Measurements from ENCODE around the gene WWOX.

WWOX gene

DNA sequence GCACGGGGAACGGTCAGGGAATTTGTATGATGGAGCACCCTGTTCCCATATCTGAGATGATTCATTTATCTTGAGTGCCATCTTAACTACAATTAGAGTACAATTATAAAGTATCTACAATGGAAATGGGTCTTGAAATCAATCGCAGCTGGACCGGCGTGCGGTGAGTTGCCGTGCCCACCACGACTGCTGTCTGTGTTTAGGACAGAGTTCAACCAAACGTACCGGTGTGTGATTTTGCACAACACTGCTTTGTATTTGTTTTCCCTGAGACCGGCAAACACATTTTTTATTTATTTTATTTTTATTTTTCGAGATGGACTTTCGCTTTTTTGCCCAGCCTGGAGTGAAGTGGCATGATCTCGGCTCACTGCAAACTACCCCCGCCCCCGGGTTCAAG is 457.0 kb downstream of the WWOX start:
- Histone ChIP-seq H3K4me1 (ENCODE audit: control insufficient read depth, low read depth, low read length) (peaks cover 7% of the 10 kb centered on the region), H2AK5ac (ENCODE audit: low read length) (no peak overlapping the region), H3K4me2 (ENCODE audit: low read length) (no peak overlapping the region), H3K27me3 (ENCODE audit: insufficient read depth, low read length, poor library complexity) (no peaks in the 10 kb centered on the region), H3K4ac (ENCODE audit: low read depth, low read length) (no peak overlapping the region), H3K9ac (ENCODE audit: low read length) (no peak overlapping the region), H2BK15ac (replicated peaks; ENCODE audit: low read depth) (no peak overlapping the region), H3K79me1 (ENCODE audit: low read length) (no peaks in the 10 kb centered on the region), H3K27ac (ENCODE audit: low read depth, low read length) (no peak overlapping the region), H3K79me2 (ENCODE audit: control insufficient read depth, insufficient read depth, low read length) (no peaks in the 10 kb centered on the region), H3K36me3 (ENCODE audit: control insufficient read depth, insufficient read depth, low read length) (no peaks in the 10 kb centered on the region), H3K56ac (ENCODE audit: low read length) (no peak overlapping the region), H2BK120ac (ENCODE audit: low read depth, low read length) (no peak overlapping the region), H3K23ac (ENCODE audit: low read length) (no peak overlapping the region), H3K18ac (ENCODE audit: low read length) (no peak overlapping the region), H4K5ac (ENCODE audit: low read length) (no peak overlapping the region), H4K8ac (ENCODE audit: low read depth, low read length) (no peak overlapping the region), H2BK5ac (ENCODE audit: low read length) (no peak overlapping the region), H3K4me3 (ENCODE audit: low read length) (no peak overlapping the region)
- WGBS (ENCODE audit: extremely low coverage, insufficient coverage, low lambda C conversion rate), result no CpG with 5 or more reads among the region's 16 CpGs
- DNase-seq, result no peak

GRCh38 chr16:78560997-78561396 is 461.5 kb downstream of the WWOX start:
- DNase-seq, result no peak
- Histone ChIP-seq H3K18ac (ENCODE audit: low read length) (no peak overlapping the region), H2BK15ac (replicated peaks; ENCODE audit: low read depth) (no peak overlapping the region), H4K5ac (ENCODE audit: low read length) (no peak overlapping the region), H3K4me3 (ENCODE audit: low read length) (no peak overlapping the region), H3K4me2 (ENCODE audit: low read length) (no peak overlapping the region), H3K27me3 (ENCODE audit: insufficient read depth, low read length, poor library complexity) (no peaks in the 10 kb centered on the region), H2AK5ac (ENCODE audit: low read length) (no peak overlapping the region), H3K36me3 (ENCODE audit: control insufficient read depth, insufficient read depth, low read length) (no peaks in the 10 kb centered on the region), H3K4me1 (ENCODE audit: control insufficient read depth, low read depth, low read length) (no peaks in the 10 kb centered on the region), H3K4ac (ENCODE audit: low read depth, low read length) (no peak overlapping the region), H3K9ac (ENCODE audit: low read length) (no peak overlapping the region), H3K56ac (ENCODE audit: low read length) (no peak overlapping the region), H3K79me2 (ENCODE audit: control insufficient read depth, insufficient read depth, low read length) (no peaks in the 10 kb centered on the region), H3K23ac (ENCODE audit: low read length) (no peak overlapping the region), H4K8ac (ENCODE audit: low read depth, low read length) (no peak overlapping the region), H3K27ac (ENCODE audit: low read depth, low read length) (no peak overlapping the region), H2BK5ac (ENCODE audit: low read length) (no peak overlapping the region), H2BK120ac (ENCODE audit: low read depth, low read length) (no peak overlapping the region), H3K79me1 (ENCODE audit: low read length) (no peaks in the 10 kb centered on the region)
- no CpG with 5 or more reads among the region's 1 CpG for WGBS (ENCODE audit: extremely low coverage, insufficient coverage, low lambda C conversion rate)

DNA sequence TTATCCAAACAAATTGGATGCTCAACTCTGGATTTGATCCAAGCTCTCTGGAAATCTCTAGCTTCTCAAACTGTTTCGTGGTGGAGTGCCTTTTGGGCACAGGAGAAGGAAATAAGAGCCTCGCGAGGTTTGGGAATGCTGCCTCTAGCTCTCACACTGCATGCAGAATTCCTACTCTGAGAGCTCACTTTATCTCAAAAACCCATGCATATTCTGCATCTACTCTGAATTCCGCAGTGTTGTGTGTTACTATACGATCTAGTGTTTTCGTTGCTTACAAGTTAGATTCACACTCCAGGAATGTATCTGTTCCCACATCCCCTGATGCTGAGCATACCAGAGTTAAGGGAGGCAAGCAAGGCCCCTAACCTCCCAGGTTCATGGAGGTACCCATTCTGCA is 462.7 kb downstream of the WWOX start:
- Histone ChIP-seq H3K4me1 (ENCODE audit: control insufficient read depth, low read depth, low read length) (no peaks in the 10 kb centered on the region), H3K79me1 (ENCODE audit: low read length) (no peaks in the 10 kb centered on the region), H3K18ac (ENCODE audit: low read length) (no peak overlapping the region), H2BK120ac (ENCODE audit: low read depth, low read length) (no peak overlapping the region), H3K36me3 (ENCODE audit: control insufficient read depth, insufficient read depth, low read length) (no peaks in the 10 kb centered on the region), H3K23ac (ENCODE audit: low read length) (no peak overlapping the region), H4K5ac (ENCODE audit: low read length) (no peak overlapping the region), H2AK5ac (ENCODE audit: low read length) (no peak overlapping the region), H2BK15ac (replicated peaks; ENCODE audit: low read depth) (no peak overlapping the region), H2BK5ac (ENCODE audit: low read length) (no peak overlapping the region), H3K4me2 (ENCODE audit: low read length) (no peak overlapping the region), H3K56ac (ENCODE audit: low read length) (no peak overlapping the region), H3K4ac (ENCODE audit: low read depth, low read length) (no peak overlapping the region), H3K27ac (ENCODE audit: low read depth, low read length) (no peak overlapping the region), H3K4me3 (ENCODE audit: low read length) (no peak overlapping the region), H4K8ac (ENCODE audit: low read depth, low read length) (no peak overlapping the region), H3K27me3 (ENCODE audit: insufficient read depth, low read length, poor library complexity) (no peaks in the 10 kb centered on the region), H3K9ac (ENCODE audit: low read length) (no peak overlapping the region), H3K79me2 (ENCODE audit: control insufficient read depth, insufficient read depth, low read length) (no peaks in the 10 kb centered on the region)
- WGBS (ENCODE audit: extremely low coverage, insufficient coverage, low lambda C conversion rate), result no CpG with 5 or more reads among the region's 6 CpGs
- no peak for DNase-seq

DNA sequence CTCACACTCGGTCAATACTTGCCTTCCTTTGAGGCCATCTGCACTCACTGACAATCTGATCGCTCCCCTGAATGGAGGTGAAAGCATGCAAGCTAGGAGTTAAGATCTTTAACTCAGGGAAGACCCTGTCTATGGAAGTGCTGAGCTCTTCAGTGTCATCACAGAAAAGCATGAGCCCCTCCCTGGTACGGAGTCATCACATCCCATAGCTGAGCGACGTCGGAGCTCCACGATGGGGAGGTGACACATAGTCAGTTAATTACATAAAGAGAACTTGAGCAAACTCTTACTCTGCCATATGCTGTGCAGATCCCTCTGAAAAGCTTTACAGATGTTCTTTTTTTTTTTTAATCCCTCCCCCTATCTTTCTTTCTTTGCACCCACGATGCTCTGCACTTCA is 463.2 kb downstream of the WWOX start:
- no peak overlapping the region for H2BK15ac ChIP-seq (replicated peaks; ENCODE audit: low read depth)
- DNase-seq, result no peak
- H3K4me3 ChIP-seq (ENCODE audit: low read length), result no peak overlapping the region
- H3K23ac ChIP-seq (ENCODE audit: low read length), result no peak overlapping the region
- no peak overlapping the region for H3K27ac ChIP-seq (ENCODE audit: low read depth, low read length)
- no peak overlapping the region for H2BK5ac ChIP-seq (ENCODE audit: low read length)
- H2AK5ac ChIP-seq (ENCODE audit: low read length), result no peak overlapping the region
- H3K4me2 ChIP-seq (ENCODE audit: low read length), result no peak overlapping the region
- H2BK120ac ChIP-seq (ENCODE audit: low read depth, low read length), result no peak overlapping the region
- no peak overlapping the region for H4K8ac ChIP-seq (ENCODE audit: low read depth, low read length)
- no peak overlapping the region for H3K18ac ChIP-seq (ENCODE audit: low read length)
- WGBS (ENCODE audit: extremely low coverage, insufficient coverage, low lambda C conversion rate), result no CpG with 5 or more reads among the region's 8 CpGs
- H3K4me1 ChIP-seq (ENCODE audit: control insufficient read depth, low read depth, low read length), result no peaks in the 10 kb centered on the region
- H3K4ac ChIP-seq (ENCODE audit: low read depth, low read length), result no peak overlapping the region
- no peaks in the 10 kb centered on the region for H3K36me3 ChIP-seq (ENCODE audit: control insufficient read depth, insufficient read depth, low read length)
- H3K27me3 ChIP-seq (ENCODE audit: insufficient read depth, low read length, poor library complexity), result no peaks in the 10 kb centered on the region
- H3K9ac ChIP-seq (ENCODE audit: low read length), result no peak overlapping the region
- no peaks in the 10 kb centered on the region for H3K79me2 ChIP-seq (ENCODE audit: control insufficient read depth, insufficient read depth, low read length)
- no peak overlapping the region for H3K56ac ChIP-seq (ENCODE audit: low read length)
- no peak overlapping the region for H4K5ac ChIP-seq (ENCODE audit: low read length)
- H3K79me1 ChIP-seq (ENCODE audit: low read length), result no peaks in the 10 kb centered on the region

- no peak overlapping the region for H2BK15ac ChIP-seq (replicated peaks; ENCODE audit: low read depth)
- no CpG with 5 or more reads among the region's 7 CpGs for WGBS (ENCODE audit: extremely low coverage, insufficient coverage, low lambda C conversion rate)
- no peak overlapping the region for H3K4me2 ChIP-seq (ENCODE audit: low read length)
- H3K23ac ChIP-seq (ENCODE audit: low read length), result no peak overlapping the region
- no peaks in the 10 kb centered on the region for H3K4me1 ChIP-seq (ENCODE audit: control insufficient read depth, low read depth, low read length)
- no peaks in the 10 kb centered on the region for H3K36me3 ChIP-seq (ENCODE audit: control insufficient read depth, insufficient read depth, low read length)
- no peak for DNase-seq
- H3K9ac ChIP-seq (ENCODE audit: low read length), result no peak overlapping the region
- H4K8ac ChIP-seq (ENCODE audit: low read depth, low read length), result no peak overlapping the region
- H3K4me3 ChIP-seq (ENCODE audit: low read length), result no peak overlapping the region
- no peak overlapping the region for H2AK5ac ChIP-seq (ENCODE audit: low read length)
- no peaks in the 10 kb centered on the region for H3K79me1 ChIP-seq (ENCODE audit: low read length)
- H3K79me2 ChIP-seq (ENCODE audit: control insufficient read depth, insufficient read depth, low read length), result no peaks in the 10 kb centered on the region
- H3K27me3 ChIP-seq (ENCODE audit: insufficient read depth, low read length, poor library complexity), result no peaks in the 10 kb centered on the region
- no peak overlapping the region for H2BK5ac ChIP-seq (ENCODE audit: low read length)
- H3K18ac ChIP-seq (ENCODE audit: low read length), result no peak overlapping the region
- no peak overlapping the region for H3K27ac ChIP-seq (ENCODE audit: low read depth, low read length)
- H3K56ac ChIP-seq (ENCODE audit: low read length), result no peak overlapping the region
- H2BK120ac ChIP-seq (ENCODE audit: low read depth, low read length), result no peak overlapping the region
- H3K4ac ChIP-seq (ENCODE audit: low read depth, low read length), result no peak overlapping the region
- H4K5ac ChIP-seq (ENCODE audit: low read length), result no peak overlapping the region
Observed at GRCh38 chr16:78563905-78564304, 464.5 kb downstream of the WWOX start.

DNA sequence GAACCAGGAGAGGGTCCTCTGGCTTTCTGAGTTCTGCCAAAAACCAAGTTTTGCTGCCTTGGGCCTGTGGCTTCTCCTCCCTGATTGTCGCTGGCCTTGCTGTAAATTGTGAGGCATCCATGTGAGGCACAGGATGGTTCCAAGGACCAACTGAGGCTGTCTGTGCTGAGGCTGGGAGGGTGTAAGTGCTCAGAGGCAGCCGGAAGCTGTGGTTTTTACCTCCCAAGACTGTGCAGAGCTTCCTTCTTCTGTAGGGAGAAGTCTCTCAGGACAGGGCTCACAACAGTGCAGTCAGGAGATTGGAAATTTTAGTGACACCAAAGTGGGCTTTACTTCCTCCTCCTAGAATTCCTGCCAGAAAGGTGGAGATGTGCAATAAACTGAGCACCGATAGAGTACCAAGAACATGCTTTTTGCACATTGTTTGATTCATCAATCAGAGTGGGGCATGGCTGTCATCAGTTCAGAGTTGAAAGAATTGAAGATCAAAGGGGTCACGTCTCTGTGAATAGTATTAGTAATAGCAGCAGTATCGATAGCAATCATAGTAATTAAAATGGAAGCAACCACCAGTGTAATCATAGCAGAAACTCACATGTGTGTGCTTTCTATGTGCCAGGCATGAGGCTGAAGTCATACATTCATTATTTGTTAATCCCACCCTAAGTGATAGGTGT is 467.1 kb downstream of the WWOX start:
- H2AK5ac ChIP-seq (ENCODE audit: low read length), result no peak overlapping the region
- no peak for DNase-seq

More for the DNA sequence above, 467.1 kb downstream of the WWOX start:
- no peaks in the 10 kb centered on the region for H3K79me1 ChIP-seq (ENCODE audit: low read length)
- no peak overlapping the region for H3K18ac ChIP-seq (ENCODE audit: low read length)
- no peak overlapping the region for H4K5ac ChIP-seq (ENCODE audit: low read length)
- no peaks in the 10 kb centered on the region for H3K79me2 ChIP-seq (ENCODE audit: control insufficient read depth, insufficient read depth, low read length)
- H3K27ac ChIP-seq (ENCODE audit: low read depth, low read length), result no peak overlapping the region
- H2BK15ac ChIP-seq (replicated peaks; ENCODE audit: low read depth), result no peak overlapping the region
- no peak overlapping the region for H3K56ac ChIP-seq (ENCODE audit: low read length)
- H3K23ac ChIP-seq (ENCODE audit: low read length), result no peak overlapping the region
- no peak overlapping the region for H3K4me2 ChIP-seq (ENCODE audit: low read length)
- no peak overlapping the region for H4K8ac ChIP-seq (ENCODE audit: low read depth, low read length)
- H2BK5ac ChIP-seq (ENCODE audit: low read length), result no peak overlapping the region
- no peaks in the 10 kb centered on the region for H3K27me3 ChIP-seq (ENCODE audit: insufficient read depth, low read length, poor library complexity)
- no peaks in the 10 kb centered on the region for H3K4me1 ChIP-seq (ENCODE audit: control insufficient read depth, low read depth, low read length)
- no peak overlapping the region for H2BK120ac ChIP-seq (ENCODE audit: low read depth, low read length)
- H3K4ac ChIP-seq (ENCODE audit: low read depth, low read length), result no peak overlapping the region
- no peak overlapping the region for H3K4me3 ChIP-seq (ENCODE audit: low read length)
- no peak overlapping the region for H3K9ac ChIP-seq (ENCODE audit: low read length)
- H3K36me3 ChIP-seq (ENCODE audit: control insufficient read depth, insufficient read depth, low read length), result no peaks in the 10 kb centered on the region
- WGBS (ENCODE audit: extremely low coverage, insufficient coverage, low lambda C conversion rate), result no CpG with 5 or more reads among the region's 5 CpGs

Measured in mesendoderm (in vitro differentiated cells).